Fibroblast of peridontal ligament (primary cell): ENCODE data around the gene RGMB.
"Not testable (repeated sequence)": the region's sequence is repeated elsewhere in the genome, so short reads cannot be mapped to it uniquely, and the experiment has no call there.

ENCODE experiments used
- DNase-seq: peaks from one replicate; pipeline ENCODE4 v3.0.0-alpha.2; 2010; ENCODE audit errors: extremely low read depth

RGMB gene, protein sequence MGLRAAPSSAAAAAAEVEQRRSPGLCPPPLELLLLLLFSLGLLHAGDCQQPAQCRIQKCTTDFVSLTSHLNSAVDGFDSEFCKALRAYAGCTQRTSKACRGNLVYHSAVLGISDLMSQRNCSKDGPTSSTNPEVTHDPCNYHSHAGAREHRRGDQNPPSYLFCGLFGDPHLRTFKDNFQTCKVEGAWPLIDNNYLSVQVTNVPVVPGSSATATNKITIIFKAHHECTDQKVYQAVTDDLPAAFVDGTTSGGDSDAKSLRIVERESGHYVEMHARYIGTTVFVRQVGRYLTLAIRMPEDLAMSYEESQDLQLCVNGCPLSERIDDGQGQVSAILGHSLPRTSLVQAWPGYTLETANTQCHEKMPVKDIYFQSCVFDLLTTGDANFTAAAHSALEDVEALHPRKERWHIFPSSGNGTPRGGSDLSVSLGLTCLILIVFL

DNA sequence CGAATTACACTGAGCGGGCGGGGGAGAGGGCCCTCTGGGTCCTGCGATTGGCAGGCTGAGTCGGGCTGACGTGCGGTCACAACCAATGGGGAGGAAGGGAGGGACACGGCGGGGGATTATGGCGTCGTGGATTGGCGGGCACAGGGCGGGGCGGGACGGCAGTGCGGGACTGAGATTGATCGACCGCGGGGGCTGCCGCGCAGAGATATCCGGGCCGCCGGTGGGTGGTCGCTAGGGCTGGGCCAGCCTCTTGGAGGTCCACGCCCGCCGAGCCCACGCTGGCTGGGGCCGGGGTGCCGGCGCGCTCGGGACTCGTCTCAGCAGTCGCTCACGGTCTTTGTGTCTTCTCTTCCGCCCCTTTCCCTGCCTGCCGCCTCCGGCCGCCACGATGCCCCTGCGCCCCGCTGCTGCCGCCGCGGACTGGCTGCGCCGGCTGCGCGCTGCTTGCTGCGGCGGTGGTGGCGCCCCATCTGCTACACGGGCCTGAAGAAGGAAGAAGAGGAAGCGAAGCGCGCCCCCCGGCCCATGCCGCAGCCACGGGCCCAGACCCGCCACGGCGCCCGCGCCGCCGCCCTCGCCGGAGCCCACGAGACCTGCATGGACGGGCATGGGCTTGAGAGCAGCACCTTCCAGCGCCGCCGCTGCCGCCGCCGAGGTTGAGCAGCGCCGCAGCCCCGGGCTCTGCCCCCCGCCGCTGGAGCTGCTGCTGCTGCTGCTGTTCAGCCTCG lies at the start of gene RGMB:
Gene RGMB, plus strand, starts transcription at position 200 of the 728 bp plus-strand sequence. Its CDS starts 408 bp downstream, at position 608.
- DNase-seq, result peak; percentile 99

DNA sequence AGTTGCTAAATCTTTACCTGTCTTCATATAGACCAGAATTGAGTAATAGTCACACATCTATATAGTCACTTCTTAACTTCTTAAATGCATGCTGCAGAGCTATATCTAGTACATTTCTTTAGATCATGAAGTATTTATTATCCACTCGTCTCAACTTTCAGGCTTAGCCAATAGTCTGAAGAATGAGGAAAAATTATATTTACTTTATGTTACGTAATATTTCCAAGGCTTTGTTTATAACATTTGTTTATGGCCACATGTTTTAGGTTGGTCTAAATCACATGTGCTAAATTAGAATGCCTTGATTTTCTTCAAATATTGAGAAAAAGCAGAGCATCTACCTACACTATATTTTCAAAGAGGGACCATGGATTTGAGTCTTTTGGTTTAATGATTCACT lies 47.2 kb upstream of the RGMB start:
- peak; percentile 64 for DNase-seq

DNA sequence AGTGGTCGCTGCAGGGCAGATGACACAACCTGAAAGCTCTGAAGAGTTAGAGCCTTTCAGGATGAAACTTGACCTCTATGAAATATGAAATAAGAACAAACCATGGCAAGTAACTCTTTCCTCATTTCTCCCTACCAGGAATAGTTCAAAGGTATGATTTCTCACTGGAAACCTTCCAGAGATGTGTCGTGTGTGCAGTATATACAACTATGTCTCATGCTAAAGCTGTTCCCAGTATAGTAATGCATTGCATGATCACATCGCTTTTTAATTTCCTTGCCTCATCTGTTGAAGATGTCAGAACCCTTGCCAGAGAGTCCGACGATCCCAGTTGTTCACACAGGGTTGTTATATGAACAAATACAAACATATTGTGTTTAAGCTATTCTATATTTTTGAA lies 45.8 kb upstream of the RGMB start:
- no peak for DNase-seq

DNA sequence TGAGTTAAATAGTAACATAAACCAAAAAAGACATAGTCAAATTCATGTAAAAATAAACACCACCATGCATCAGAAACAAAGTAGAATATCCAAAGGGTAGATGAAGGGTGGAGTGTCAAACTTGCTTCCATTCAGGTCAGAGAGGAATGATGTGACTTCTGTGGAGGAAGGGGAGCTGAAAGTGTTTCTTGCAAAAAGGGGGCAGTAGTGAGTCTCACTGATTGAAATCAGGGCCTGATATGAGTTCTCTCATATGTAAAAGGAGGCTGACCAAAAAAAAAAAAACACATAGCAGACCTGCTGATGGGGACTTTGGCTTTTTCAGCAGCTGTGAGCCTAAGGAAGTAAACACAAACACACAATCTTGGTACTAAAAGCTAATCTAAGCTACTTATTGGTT lies 38.8 kb upstream of the RGMB start:
- DNase-seq, result no peak

DNA sequence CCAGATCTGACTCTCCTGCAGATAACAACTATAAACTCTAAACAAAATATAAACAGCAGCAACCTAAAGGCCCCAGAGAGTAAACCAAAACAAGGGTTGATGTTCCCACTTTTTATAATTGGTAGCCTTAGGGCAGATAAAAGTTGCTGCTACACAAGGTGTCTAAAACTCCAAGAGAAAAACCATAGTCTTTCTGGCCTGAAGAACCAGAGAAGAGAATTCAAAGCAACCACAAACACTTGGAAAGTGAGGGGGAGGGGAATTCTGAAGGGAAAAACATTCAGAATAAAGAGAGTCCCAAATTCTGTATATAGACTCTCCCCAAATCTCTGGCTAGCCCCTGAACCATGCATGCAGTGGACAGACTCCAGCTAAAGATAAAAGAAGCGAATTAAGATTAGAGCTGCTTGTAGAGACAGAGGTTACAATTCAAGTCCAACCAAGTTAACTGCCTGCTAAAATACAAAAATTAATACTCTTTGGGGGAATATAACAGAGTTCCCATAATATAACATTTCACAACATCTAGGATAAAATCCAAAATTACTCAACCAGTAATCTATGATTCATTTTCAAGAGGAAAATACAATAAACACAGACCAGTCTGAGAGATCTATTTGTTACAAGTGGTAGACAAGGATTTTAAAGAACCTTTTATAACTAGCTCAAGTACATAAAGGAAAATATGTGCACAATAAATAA lies 37.5 kb upstream of the RGMB start:
- DNase-seq, result peak; percentile 93

DNA sequence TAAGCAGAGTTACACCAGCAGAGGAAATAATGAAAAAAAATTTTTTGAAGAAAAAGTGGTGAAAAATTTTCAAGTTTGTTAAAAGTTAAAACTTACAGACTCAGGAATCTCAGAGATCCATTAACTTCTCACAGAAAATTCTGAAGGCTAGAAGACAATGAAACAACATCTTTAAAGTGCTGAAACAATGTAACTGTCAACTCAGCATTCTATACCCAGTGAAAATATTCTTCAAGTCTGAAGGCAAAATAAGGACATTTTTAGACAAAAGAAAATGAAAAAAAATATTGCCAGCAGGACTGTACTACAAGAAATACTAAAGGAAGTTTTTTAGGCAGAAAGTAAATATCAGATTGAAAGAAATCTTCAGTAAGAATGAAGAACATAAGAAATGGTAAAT lies 36.7 kb upstream of the RGMB start:
- DNase-seq, result no peak

DNA sequence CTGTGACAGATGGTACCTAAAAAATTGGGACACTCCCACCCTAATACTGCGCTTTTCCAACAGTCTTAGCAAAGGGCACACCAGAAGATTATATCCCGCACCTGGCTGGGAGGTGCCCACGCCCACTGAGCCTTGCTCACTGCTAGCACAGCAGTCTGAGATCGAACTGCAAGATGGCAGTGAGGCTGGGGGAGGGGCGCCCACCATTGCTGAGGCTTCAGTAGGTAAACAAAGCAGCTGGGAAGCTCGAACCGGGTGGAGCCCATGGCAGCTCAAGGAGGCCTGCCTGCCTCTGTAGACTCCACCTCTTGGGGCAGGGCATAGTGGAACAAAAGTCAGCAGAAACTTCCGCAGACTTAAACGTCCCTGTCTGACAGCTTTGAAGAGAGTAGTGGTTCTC lies 36.0 kb upstream of the RGMB start:
- not testable (repeated sequence) for DNase-seq

DNA sequence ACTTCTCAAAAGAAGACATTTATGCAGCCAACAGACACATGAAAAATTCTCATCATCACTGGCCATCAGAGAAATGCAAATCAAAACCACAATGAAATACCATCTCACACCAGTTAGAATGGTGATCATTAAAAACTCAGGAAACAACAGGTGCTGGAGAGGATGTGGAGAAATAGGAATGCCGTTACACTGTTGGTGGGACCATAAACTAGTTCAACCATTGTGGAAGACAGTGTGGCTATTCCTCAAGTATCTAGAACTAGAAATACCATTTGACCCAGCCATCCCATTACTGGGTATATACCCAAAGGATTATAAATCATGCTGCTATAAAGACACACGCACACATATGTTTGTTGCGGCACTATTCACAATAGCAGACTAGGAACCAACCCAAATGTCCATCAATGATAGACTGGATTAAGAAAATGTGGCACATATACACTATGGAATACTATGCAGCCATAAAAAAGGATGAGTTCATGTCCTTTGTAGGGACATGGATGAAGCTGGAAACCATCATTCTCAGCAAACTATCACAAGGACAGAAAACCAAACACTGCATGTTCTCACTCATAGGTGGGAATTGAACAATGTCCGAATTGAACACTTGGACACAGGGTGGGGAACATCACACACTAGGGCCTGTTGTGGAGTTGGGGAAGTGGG lies 34.8 kb upstream of the RGMB start:
- not testable (repeated sequence) for DNase-seq

DNA sequence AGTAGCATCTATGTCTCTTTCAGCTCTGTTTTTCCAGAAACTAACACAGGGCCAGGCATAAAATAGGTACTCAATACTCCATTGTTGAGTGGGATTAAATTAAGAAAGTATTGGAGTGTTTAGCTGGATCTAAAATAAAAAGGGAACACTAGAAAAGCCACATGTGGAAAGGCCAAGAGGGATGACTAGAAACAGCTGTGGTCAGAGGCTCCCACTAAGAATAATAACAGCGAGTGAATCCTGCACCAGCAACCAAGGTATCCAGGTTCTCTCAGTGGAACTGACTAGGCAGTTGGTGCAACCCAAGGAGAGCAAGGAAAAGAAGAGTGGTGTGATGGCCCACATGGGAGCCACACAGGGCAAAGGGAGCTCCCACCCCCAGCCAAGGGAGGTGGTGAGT lies 31.5 kb upstream of the RGMB start:
- no peak for DNase-seq

DNA sequence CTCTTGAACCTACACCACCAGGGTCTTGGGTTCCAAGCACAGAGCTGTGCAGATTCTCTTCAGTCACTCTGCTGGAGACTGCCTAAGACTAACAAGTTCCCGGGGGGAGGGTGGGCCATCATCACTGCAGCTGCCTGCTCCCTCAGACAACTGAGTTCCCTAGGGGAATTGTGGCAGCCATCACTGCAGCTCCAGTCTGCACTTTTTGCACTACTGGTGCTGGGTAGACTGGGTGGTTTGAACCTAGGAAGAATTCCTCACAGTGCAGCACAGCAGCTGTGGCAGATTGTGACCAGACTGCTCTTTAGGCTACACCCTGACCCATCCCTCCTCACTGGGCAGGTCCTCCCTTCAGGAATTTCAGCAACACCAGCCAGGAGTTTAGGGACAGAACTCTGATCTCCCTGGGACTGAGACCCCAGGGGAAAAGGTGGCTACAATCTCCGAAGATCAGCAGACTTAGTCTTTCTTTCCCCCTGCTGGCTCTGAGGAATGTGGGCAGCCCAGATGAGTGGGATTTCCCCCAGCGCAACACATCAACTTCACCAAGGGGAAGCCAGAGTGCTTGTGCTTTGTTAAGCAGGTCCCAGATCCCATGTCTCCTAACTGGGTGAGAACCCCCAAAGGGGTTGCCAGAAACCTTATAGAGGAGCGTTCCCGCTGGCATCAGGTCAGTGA lies 30.9 kb upstream of the RGMB start:
- DNase-seq, result no peak

DNA sequence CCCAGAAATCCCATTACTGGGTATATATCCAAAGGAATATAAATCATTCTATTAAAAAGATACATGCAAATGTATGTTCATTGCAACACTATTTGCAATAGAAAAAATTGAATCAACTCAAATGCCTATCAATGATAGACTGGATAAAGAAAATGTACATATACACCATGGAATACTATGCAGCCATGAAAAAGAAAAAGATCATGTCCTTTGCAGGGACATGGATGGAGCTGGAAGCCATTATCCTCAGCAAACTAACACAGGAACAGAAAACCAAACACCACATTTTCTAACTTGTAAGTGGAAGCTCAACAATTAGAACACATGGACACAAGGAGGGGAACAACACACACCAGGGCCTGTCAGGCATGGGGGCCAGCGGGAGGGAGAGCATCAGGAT lies 25.2 kb upstream of the RGMB start:
- not testable (repeated sequence) for DNase-seq

DNA sequence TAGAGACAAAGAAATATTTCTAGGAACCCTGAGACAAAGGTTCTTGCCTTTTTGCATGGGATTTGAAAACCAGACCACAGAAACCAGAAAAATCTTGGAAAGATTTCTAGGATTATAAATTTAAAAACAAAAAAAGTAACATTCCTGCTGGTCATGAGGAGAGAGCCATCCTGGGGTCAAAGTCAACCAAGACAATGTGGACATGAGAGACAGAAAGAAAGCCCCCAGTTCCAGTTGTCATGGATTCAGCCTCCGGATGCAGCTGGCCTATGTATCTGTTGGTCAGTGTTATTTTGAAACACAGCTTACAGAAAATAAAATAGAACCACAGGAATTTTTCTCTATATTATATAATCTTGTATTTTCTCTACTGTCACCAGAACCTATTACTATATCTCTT lies 24.4 kb upstream of the RGMB start:
- DNase-seq, result peak; percentile 32

DNA sequence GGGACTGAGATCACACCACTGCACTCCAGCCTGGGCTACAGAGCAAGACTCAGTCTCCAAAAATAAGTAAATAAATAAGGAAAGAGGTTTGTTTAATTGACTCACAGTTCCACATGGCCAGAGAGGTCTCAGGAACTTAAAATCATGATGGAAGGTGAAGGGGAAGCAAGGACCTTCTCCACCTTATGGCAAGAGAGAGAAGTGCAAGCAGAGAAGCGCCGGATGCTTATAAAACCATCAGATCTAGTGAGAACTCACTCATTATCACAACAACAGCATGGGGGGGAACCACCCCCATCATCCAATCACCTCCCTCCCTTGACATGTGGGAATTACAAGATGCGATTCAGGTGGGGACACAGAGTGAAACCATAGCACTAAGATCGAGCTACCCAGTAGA lies 22.8 kb upstream of the RGMB start:
- DNase-seq, result no peak

DNA sequence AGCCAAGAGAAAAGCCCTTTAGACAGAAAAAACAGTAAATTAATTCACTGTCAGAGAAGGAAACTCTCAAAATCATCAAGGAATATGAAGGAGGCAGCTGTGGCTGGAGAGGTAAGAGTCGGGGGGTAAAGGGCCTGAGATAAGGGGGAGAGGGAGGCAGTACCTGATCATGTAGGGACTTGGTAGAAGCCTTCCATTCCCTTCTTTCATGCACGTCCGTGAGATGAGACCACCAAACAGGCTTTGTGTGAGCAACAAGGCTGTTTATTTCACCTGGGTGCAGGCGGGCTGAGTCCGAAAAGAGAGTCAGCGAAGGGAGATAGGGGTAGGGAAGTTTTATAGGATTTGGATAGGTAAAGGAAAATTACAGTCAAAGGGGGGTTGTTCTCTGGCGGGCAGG lies 21.1 kb upstream of the RGMB start:
- DNase-seq, result not testable (repeated sequence)

DNA sequence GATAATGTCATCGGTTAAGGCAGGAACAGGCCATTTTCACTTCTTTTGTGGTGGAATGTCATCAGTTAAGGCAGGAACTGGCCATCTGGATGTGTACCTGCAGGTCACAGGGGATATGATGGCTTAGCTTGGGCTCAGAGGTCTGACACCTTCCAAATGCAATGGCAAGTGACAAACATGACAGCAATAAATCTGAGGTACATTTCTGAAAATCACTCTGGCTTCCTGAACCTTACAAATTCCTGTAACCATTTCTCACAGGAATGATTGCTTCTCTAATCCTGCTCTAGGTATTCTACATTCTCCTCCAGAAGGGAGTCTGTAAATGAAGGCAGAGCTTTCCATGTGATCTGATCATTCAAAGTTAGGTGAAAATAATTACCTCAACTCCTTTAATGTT lies 20.7 kb upstream of the RGMB start:
- not testable (repeated sequence) for DNase-seq

DNA sequence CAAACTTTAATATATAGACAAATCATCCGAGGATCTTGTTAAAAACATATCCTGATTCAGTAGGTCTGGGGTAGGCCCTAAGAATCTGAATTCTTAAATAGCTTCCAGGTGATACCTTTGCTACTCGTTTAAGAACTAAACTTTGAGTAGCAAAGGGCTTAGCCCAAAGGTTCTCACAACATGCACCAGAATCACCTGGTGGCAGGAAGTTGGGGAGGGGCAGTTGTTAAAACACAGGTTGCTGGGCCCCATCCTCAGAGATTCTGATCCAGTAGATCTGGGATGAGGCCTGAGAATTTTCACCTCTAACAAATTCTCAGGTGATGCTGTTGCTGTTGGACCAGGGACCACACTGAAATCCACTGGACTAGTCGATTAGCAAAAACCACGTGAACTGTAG lies 20.0 kb upstream of the RGMB start:
- no peak for DNase-seq

DNA sequence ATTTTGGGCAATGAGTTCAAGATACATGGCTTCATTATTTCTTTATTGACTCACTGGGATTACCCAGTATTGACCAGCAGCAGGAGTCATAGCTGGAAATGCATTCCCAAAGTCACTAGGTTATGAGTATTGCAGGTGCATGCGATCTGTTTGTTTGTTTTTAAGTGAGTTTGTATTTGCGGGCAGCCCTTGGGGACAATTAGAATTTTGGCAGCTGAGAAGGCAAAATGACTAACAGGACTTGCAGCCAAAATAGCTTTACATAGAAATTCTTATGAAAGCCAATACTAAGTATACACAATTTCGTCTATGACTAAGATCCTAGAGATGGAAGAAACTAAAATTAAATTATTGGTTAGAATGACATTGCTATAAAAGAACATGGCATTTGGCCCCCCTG lies 18.1 kb upstream of the RGMB start:
- DNase-seq, result peak; percentile 97

DNA sequence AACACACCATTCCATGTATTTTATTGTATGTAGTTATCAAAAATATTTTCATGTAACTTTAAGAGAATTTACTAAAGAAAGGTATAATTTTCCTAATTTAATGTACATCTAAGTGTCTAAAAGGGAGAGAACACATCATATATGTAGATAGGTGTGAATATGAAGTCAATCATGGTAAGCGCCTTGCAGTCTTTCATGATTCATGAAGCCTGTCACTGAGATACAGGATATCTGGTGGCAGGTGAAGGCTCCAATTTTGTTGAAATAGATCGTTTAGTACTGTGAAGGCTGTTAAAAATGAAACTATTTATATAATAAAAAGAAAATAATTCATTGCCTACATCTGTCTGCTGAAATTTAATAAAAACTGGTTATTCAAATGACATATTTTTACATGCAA lies 15.5 kb upstream of the RGMB start:
- DNase-seq, result no peak

DNA sequence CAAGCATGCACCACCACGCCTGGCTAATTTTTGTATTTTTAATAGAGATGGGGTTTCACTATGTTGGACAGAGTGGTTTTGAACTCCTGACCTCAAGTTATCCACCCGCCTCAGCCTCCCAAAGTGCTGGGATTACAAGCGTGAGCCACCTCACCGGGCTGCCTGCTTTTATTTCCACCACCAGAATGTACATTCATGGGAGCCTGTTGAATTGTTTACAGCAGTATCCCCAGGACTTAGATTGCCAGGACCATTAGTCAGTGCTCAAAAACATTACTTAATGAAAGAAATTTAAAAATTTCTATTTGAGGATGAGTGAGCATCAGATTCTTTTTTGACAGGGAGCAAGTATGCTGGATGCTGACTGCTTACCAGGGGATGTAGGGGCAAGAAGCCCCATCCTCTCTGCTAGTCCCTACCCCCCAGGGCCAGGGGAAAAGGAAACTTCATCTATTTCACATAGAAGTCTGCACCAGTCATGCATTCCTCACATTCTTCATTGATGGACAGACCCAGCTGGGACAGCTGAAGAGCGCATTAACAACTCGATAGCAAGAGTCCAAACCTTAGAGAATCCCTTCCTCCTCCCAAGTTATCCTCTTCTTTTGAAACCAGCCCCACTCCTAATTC lies 10.3 kb upstream of the RGMB start:
- DNase-seq, result peak; percentile 82

DNA sequence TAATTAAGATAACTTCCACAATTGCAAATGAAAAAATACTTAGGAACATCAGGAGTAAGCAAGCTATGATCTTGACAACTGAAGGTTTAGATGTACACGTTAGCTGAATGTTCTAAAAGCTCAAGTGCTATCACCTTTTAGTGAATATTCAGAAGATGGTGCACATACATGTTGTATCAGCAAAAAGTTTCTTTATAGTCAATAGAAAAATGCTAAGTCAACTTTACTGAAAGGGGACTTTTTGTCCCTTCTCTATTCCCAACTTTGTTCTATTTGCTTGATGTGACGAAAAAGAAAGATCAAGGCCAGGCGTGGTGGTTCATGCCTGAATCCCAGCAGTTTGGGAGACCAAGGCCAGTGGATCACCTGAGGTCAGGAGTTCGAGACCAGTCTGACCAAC lies 7.6 kb upstream of the RGMB start:
- no peak for DNase-seq

DNA sequence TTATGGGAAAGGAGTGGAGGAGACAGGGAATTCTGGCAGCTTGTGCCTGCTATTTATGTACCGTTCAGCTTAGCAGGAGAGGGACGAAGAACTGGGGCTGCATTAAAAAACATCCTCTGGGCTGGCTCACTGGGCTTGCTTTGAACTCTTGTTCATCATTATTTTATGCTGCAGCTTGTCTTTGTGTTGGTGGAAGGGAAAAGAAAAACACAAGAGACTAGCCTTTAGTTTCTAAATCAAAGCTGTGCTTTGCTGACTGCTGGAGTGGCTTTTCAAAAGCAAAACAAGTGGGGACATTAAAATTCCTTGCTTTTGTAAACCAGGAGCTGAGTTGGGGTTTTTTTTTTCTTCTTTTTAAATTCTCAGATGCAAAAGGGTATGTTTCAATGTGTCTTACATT lies 5.9 kb upstream of the RGMB start:
- DNase-seq, result no peak
